ENCODE data around the gene NAV3.

Gene NAV3

GRCh38 chr12:77830583-77831351, at the start of gene NAV3:
Gene NAV3 (plus strand): TSS chr12:77830894. CDS start chr12:77831462, 568 bp downstream.
- DNase-seq (ENCODE audit: low spot score) = no peak

GRCh38 chr12:77782034-77782433, 48.7 kb upstream of the NAV3 start:
- DNase-seq (ENCODE audit: low spot score) = no peak

DNA sequence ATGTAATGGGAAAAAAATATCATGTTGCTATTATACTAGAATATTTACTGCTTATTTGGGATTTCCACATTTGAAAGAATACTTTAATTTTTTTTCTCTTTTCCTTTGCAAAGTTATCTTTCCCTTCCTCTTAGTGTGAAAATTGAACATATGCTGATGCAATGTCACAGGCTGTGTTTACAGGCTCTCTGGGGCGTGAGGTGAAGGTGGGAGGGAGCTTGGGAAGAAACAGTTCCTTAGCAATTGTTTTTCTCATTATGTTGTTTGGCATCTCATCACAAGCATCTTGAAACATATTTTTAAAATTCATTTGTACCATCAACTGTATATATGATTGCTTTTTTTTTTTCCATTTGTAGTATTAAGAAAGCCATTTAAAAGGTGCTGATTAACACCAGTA, 47.9 kb upstream of the NAV3 start:
- no peak for DNase-seq (ENCODE audit: low spot score)

GRCh38 chr12:77785211-77785610, 45.5 kb upstream of the NAV3 start:
- no peak for DNase-seq (ENCODE audit: low spot score)

GRCh38 chr12:77786675-77787074, 44.0 kb upstream of the NAV3 start:
- no peak for DNase-seq (ENCODE audit: low spot score)

DNA sequence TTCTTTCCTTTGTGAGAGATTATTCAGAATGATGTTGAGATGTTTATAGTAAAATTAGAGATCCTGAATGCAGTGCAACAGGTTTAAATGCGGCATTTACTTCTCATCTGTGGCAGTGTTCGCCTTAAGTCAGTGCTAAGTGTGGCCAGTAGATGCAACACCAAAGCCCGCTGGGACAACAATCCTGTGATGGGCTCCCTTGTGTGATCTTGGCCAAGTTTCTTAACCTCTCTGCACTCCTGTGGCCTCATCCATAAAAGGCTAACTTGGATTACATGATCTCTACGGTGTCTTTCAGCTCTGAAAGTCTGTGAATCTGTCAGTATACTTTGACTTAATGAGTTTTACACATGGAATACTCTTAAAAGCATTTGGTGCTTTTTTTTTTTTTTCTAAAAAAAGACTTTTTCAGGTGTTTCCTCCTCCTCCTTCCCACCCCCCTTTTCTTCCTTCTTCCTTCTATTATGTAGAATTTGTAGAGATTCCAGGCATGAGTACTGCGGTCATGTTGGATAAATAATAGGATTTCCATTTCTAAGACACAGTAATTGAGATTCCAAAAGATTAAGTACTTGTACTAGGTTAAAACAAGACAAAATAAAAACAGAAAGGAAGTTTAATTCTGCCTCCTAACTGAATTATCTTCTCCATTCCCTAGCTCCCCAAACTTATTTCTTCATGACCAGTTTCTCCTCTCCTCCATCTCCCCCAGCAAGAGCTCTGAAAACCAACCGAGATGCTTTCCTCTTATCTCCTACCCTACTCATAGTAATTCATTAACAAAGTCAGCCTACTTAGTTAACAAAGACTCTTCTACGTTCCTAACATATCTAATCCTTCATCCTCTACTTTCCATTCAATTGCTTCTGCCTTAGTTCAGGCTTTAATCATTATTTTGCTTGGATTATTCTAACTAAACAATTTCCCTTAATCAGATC, 42.2 kb upstream of the NAV3 start:
- no peak for DNase-seq (ENCODE audit: low spot score)

DNA sequence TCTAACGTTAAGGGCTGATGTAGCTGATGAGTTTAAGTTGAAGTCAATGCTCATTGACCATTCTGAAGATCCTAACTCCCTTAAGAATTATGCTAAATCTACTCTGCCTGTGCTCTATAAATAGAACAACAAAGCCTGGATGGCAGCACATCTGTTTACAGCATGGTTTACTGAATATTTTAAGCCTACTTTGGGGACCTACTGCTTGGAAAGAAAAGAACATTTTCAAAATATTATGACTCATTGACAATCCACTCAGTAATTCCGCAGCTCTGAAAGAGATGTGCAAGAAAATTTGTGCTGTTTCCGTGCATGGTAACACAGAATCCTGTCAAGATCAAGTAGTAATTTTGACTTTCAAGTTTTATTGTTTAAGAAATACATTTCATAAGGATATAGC, 35.0 kb upstream of the NAV3 start:
- no peak for DNase-seq (ENCODE audit: low spot score)

- no peak for DNase-seq (ENCODE audit: low spot score)
These were observed 33.9 kb upstream of the NAV3 start for GRCh38 chr12:77796775-77797174.

GRCh38 chr12:77800501-77800900, 30.2 kb upstream of the NAV3 start:
- no peak for DNase-seq (ENCODE audit: low spot score)

- DNase-seq (ENCODE audit: low spot score) = no peak
These were observed 22.2 kb upstream of the NAV3 start for GRCh38 chr12:77808534-77808933.

- DNase-seq (ENCODE audit: low spot score) = no peak
These were observed 17.1 kb upstream of the NAV3 start for GRCh38 chr12:77813558-77813957.

- no peak for DNase-seq (ENCODE audit: low spot score)
These were observed 16.3 kb upstream of the NAV3 start for GRCh38 chr12:77814386-77814785.

DNA sequence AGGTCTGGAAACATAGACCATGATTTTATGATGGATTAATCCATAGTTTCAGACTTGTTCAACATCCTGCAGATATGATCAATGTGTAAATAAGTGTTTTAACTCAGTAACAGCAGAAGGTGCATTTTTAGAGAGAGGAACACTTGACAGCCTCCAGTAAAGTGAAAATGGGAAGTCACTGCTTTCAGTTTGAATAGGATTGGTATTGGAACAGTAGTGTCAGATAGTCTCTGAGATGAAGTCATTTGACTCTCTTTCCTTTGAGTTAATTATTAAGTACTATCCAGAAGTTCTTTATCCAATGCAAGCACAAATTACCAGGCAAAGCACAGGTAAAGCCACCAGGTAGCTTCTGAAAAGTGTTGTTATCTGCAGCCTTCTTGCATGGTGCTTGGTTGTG, 14.5 kb upstream of the NAV3 start:
- no peak for DNase-seq (ENCODE audit: low spot score)

- no peak for DNase-seq (ENCODE audit: low spot score)
These were observed 13.4 kb upstream of the NAV3 start for GRCh38 chr12:77817276-77817675.

DNA sequence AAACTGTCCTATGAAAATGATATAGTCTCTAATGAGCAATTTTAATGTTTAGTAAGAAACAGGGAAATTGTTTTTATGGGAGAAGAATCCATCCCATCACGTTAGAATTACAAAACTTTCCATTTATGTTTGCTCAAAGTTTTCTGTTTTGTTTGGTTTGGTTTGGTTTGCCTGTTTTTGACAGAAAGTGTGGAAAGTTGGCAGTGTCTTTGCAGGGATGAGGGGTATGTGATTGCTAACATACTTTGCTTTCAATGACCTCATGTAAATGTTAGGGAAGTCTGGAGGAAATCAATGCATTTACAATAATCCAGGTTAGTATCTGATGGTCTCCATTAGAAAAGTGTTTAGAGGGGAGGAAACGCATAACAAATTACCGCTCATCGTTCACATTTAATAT, 12.3 kb upstream of the NAV3 start:
- DNase-seq (ENCODE audit: low spot score) = no peak

- DNase-seq (ENCODE audit: low spot score) = no peak
These were observed 8.9 kb upstream of the NAV3 start for GRCh38 chr12:77821699-77822203.

- no peak for DNase-seq (ENCODE audit: low spot score)
These were observed 2.6 kb downstream of the NAV3 start for GRCh38 chr12:77833329-77833728.

DNA sequence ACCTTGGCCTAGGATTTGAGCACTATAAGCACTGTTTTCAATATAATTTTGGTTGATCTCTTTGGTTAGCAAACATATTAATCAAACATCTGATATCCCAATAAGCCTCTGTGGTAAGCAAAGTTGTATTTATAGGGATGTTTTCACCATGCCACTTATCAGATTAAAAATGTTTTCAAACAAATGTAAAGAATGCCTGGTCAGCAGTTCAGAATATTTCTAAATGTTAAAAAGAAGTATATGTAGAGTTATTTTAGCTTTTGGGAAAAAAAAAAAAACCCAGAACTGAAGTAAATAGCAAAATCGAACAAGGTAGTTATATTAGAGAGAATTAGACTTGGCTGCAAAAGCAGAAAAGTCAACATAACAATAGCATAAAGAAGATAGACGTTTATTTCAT, 3.9 kb downstream of the NAV3 start:
- DNase-seq (ENCODE audit: low spot score) = no peak

- DNase-seq (ENCODE audit: low spot score) = no peak
These were observed 5.3 kb downstream of the NAV3 start for GRCh38 chr12:77835969-77836368.

- no peak for DNase-seq (ENCODE audit: low spot score)
These were observed 7.2 kb downstream of the NAV3 start for GRCh38 chr12:77837876-77838291.

- DNase-seq (ENCODE audit: low spot score) = peak; percentile 16
These were observed 10.8 kb downstream of the NAV3 start for GRCh38 chr12:77841521-77841920.

DNA sequence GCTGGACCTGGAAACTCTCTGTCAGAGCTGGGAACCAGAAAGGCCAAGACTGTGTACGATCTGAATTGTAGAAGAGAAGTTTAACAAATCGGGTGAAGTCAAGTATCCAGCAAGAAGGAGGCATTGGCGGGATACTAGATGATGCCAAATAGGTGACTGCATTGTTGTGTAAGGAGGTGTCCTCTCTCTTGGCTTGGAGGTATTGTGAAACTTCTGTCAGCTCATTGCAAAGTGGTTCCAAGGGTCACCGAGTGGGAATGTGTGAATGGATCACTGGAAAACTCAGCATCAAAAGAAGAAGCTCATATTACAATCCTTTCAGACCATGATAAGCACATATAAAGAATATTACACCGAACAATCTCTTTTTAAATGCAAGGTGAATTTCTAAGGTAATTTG, 11.7 kb downstream of the NAV3 start:
- peak; percentile 32 for DNase-seq (ENCODE audit: low spot score)

DNA sequence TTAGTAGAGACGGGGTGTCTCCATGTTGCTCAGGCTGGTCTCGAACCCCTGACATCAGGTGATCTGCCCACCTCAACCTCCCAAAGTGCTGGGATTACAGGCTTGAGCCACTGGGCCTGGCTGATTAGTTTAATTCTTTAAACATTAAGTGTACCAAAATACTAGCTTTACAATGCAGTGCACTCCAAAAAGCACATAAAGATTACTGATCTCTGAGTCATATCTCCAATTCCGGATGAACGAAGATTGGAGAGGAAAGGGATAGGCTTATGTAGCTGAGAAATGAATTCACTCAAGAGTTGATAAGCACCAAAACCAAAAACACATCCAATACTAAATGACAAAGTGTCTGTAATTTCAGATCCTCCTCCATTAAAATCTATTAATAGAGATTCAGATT, 15.1 kb downstream of the NAV3 start:
- no peak for DNase-seq (ENCODE audit: low spot score)
